ENCODE results near the gene GPER1.

DNA sequence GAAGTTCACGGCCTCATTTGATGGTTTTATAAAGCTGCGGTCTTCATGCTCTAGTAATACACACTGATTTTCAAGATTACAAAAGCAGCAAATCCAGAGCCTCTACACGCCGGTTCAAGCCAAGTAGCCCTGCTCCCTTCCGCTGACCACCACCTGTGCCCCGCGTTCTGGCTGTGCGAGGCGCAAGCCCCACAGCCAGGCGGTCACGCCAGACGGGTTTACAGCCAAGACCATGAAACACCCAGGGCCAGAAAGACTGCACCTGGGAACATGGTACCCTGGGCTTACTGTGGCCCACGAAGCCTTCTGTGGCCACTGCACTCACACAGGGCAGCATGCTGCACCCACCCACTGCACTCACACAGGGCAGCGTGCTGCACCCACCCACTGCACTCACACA is 33.6 kb downstream of the GPER1 start:
- TF ChIP-seq, protein P1, sequence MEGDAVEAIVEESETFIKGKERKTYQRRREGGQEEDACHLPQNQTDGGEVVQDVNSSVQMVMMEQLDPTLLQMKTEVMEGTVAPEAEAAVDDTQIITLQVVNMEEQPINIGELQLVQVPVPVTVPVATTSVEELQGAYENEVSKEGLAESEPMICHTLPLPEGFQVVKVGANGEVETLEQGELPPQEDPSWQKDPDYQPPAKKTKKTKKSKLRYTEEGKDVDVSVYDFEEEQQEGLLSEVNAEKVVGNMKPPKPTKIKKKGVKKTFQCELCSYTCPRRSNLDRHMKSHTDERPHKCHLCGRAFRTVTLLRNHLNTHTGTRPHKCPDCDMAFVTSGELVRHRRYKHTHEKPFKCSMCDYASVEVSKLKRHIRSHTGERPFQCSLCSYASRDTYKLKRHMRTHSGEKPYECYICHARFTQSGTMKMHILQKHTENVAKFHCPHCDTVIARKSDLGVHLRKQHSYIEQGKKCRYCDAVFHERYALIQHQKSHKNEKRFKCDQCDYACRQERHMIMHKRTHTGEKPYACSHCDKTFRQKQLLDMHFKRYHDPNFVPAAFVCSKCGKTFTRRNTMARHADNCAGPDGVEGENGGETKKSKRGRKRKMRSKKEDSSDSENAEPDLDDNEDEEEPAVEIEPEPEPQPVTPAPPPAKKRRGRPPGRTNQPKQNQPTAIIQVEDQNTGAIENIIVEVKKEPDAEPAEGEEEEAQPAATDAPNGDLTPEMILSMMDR (IDR thresholded peaks at IDR 0.05): no peak
- no peak for TF ChIP-seq POLR2A (IDR thresholded peaks at IDR 0.05)

All from adrenal gland (tissue), 5 donors.